ENCODE data around the gene MACF1. TPM values are rescaled to one million over a fixed set of nuclear protein-coding genes. Genes with fewer than 3 reads are reported as not detected.
A peak's percentile ranks its signal among the peaks of the same experiment; 100 is the strongest.

The MACF1 gene
- polyA plus RNA-seq, 1 of the 3 experiments (the other 2 are of a cell fraction): 37.6 TPM

- DNase-seq: no peak
- 80% methylated on average over 4 of the region's 4 CpGs for WGBS (ENCODE audit: low lambda C conversion rate)
- no peak overlapping the region for H3K9ac ChIP-seq
- H3K36me3 ChIP-seq (replicated peaks in 1 of 2; ENCODE audit: control insufficient read depth in 1 of 2, insufficient read depth in 2 of 2, low read length in 1 of 2): peaks cover 0 to 24% of the 10 kb centered on the region in 2 experiments
- TF ChIP-seq MEF2A (IDR thresholded peaks at IDR 0.05; ENCODE audit: borderline replicate concordance, low read depth) (no peak), CTCF (IDR thresholded peaks at IDR 0.05) (no peak), RCOR1 (IDR thresholded peaks at IDR 0.05; ENCODE audit: low read length) (no peak), RFX5 (IDR thresholded peaks at IDR 0.05; ENCODE audit: low read length) (no peak), NRF1 (IDR thresholded peaks at IDR 0.05; ENCODE audit: low read depth, low read length) (no peak), RXRA (IDR thresholded peaks at IDR 0.05; ENCODE audit: borderline replicate concordance, low read depth) (no peak), YY1 (IDR thresholded peaks at IDR 0.05; ENCODE audit: low read depth) (no peak), USF2 (IDR thresholded peaks at IDR 0.05; ENCODE audit: borderline replicate concordance, low read depth, low read length) (no peak), ZBTB33 (IDR thresholded peaks at IDR 0.05; ENCODE audit: borderline replicate concordance, low read depth) (no peak), RAD21 (IDR thresholded peaks at IDR 0.05; ENCODE audit: low read length) (no peak), MAX (IDR thresholded peaks at IDR 0.05; ENCODE audit: low read depth) (no peak), SMC3 (IDR thresholded peaks at IDR 0.05; ENCODE audit: low read depth, low read length) (no peak), FOXM1 (IDR thresholded peaks at IDR 0.05; ENCODE audit: low read depth) (no peak), JUND (IDR thresholded peaks at IDR 0.05) (no peak), MXI1 (IDR thresholded peaks at IDR 0.05; ENCODE audit: low read depth, low read length) (no peak), FOXJ3 (CRISPR knock-in tag; IDR thresholded peaks at IDR 0.05) (no peak)
- H4K20me1 ChIP-seq (ENCODE audit: insufficient read depth): no peaks in the 10 kb centered on the region; the same call in 1 of the 2 replicates
- ChIA-PET CTCF (interaction anchor here (0.6 to 2.5 kb wide), 3 partner anchors 22 to 322 kb away, joined by 3 to 14 read pairs (median 3); no protein-coding TSS in a partner anchor), POLR2A (no interaction called here)
- H3K79me2 ChIP-seq (ENCODE audit: insufficient read depth): peaks cover 69% of the 10 kb centered on the region
- H3K4me2 ChIP-seq: no peak overlapping the region
- peak overlapping the region in 1 of 2 experiments; percentile 73; a peak in 1 of 4 replicates for H3K27ac ChIP-seq (ENCODE audit: low read depth in 2 of 2, low read length in 1 of 2)
- no peaks in the 10 kb centered on the region for H3K9me2 ChIP-seq
- H3K4me1 ChIP-seq (ENCODE audit: control insufficient read depth in 1 of 2, insufficient read depth in 2 of 2, low read depth in 1 of 2, low read length in 1 of 2): peaks cover 0 to 26% of the 10 kb centered on the region in 2 experiments; a peak in 3 of 4 replicates
- H2AFZ ChIP-seq (ENCODE audit: low read depth): no peak overlapping the region
- H3K27me3 ChIP-seq (ENCODE audit: insufficient read depth): no peaks in the 10 kb centered on the region
- H3K9me3 ChIP-seq: no peaks in the 10 kb centered on the region
- H3F3A ChIP-seq (replicated peaks; ENCODE audit: insufficient read depth): peaks cover 14% of the 10 kb centered on the region
- H3K4me3 ChIP-seq (ENCODE audit: low read depth in 2 of 2, low read length in 1 of 2): no peak overlapping the region
Measured at GRCh38 chr1:39236971-39237370, 32.5 kb downstream of the MACF1 start.

Measured in SK-N-SH (cell line).